Measurements from ENCODE around the gene ST13. TPM values are rescaled to one million over a fixed set of nuclear protein-coding genes. Genes with fewer than 3 reads are reported as not detected.
A peak's percentile ranks its signal among the peaks of the same experiment; 100 is the strongest.

The ST13 gene
- 121 and 255 TPM in 2 replicates for total RNA-seq (2014; rRNA removed; shearing (Covaris generic))
- total RNA-seq (2022), result 223 and 225 TPM in 2 replicates
- percentile 85 among the genes with signal in this experiment for Bru-seq, nascent RNA
- percentile 95 among the genes with signal in this experiment for BruChase-seq, experiment 1, labeled RNA remaining after a 6-hour chase
- BruChase-seq, experiment 2, labeled RNA remaining after a 2-hour chase, result percentile 90 among the genes with signal in this experiment
- long read RNA-seq, transcript ST13-201 (12 exons, 3,595 nt), result major isoform, 270 of 300 reads
- long read RNA-seq, partial matches to known transcripts, result 15 of 300 reads
- long read RNA-seq, other reads (novel, unspliced or antisense), result 15 of 300 reads

GRCh38 chr22:40856513-40857308, at the start of gene ST13, which contains the start of gene XPNPEP3:
TSS of gene ST13 (minus strand) at chr22:40856639. CDS start at chr22:40856540, 99 bp downstream.
TSS of gene XPNPEP3 (plus strand) at chr22:40857148. CDS start at chr22:40857182, 34 bp downstream.
- peak within 1 kb of the TSS; percentile 95 for H3K4me3 ChIP-seq (ENCODE audit: low read depth, low read length, poor library complexity, severe bottlenecking)
- BruUV-seq (replicated peaks), result no TSS peak
- peak within 1 kb of the TSS; percentile 90 for H3K4me2 ChIP-seq (ENCODE audit: low read length)
- H3K27ac ChIP-seq (ENCODE audit: low read depth, low read length, poor library complexity, severe bottlenecking), result peak within 1 kb of the TSS; percentile 85
- ChIA-PET CTCF (ENCODE audit: unreplicated experiment) (interaction anchor here (0.6 to 1.1 kb wide), 3 partner anchors 10 to 1457 kb away, joined by 3 to 5 read pairs (median 3); partner anchors contain the start of gene TAB1), POLR2A (interaction anchor here (0.6 to 2.4 kb wide), 8 partner anchors 10 to 443 kb away, joined by 3 to 12 read pairs (median 4); no protein-coding TSS in a partner anchor)
- H3K4me1 ChIP-seq (ENCODE audit: insufficient read depth, low read length, poor library complexity, severe bottlenecking), result peaks cover 39% of the 10 kb centered on the region
- intact Hi-C loops (cut with micrococcal nuclease; ENCODE audit: unreplicated experiment), result loop anchor here (2.0 to 5.0 kb wide), 3 partner anchors 38 to 340 kb away; partner anchors contain the start of genes EP300 and SLC25A17
- H3K9me2 ChIP-seq (ENCODE audit: insufficient read depth, low read length), result no peaks in the 10 kb centered on the region
- no peak for TF ChIP-seq EZH2phosphoT487 (IDR thresholded peaks at IDR 0.05; ENCODE audit: borderline replicate concordance, low read depth, low read length)
- peak; percentile 57; the same call in 1 of the 2 replicates for TF ChIP-seq CTCF (conservative IDR thresholded peaks at IDR 0.05; ENCODE audit: low read length)
- H3K9me3 ChIP-seq (ENCODE audit: low read length), result no peaks in the 10 kb centered on the region
- peaks cover 35% of the 10 kb centered on the region for H4K20me1 ChIP-seq (ENCODE audit: insufficient read depth, low read length)
- peaks cover 93% of the 10 kb centered on the region for H3K79me2 ChIP-seq (ENCODE audit: insufficient read depth, low read depth, low read length)
- peak within 1 kb of the TSS; percentile 87 for H2AFZ ChIP-seq (ENCODE audit: low read length)
- H3K36me3 ChIP-seq (ENCODE audit: insufficient read depth, low read length), result peaks cover 44% of the 10 kb centered on the region
- peak; percentile 96 for DNase-seq (ENCODE audit: low spot score)

GRCh38 chr22:40904101-40904500, 47.7 kb upstream of the ST13 start:
- POLR2A ChIA-PET, result interaction anchor here (0.7 kb wide), 2 partner anchors 171 to 259 kb away, joined by 3 read pairs; no protein-coding TSS in a partner anchor
- CTCF ChIA-PET (ENCODE audit: unreplicated experiment), result no interaction called here
- H3K36me3 ChIP-seq (ENCODE audit: insufficient read depth, low read length), result peaks cover 13% of the 10 kb centered on the region
- H3K4me1 ChIP-seq (ENCODE audit: insufficient read depth, low read length, poor library complexity, severe bottlenecking), result no peaks in the 10 kb centered on the region
- no peaks in the 10 kb centered on the region for H3K9me3 ChIP-seq (ENCODE audit: low read length)
- no peak overlapping the region for H2AFZ ChIP-seq (ENCODE audit: low read length)
- no peak overlapping the region for H3K4me2 ChIP-seq (ENCODE audit: low read length)
- BruUV-seq (replicated peaks), result no TSS peak
- no peak for DNase-seq (ENCODE audit: low spot score)
- H3K79me2 ChIP-seq (ENCODE audit: insufficient read depth, low read depth, low read length), result no peaks in the 10 kb centered on the region
- TF ChIP-seq CTCF (conservative IDR thresholded peaks at IDR 0.05; ENCODE audit: low read length) (no peak), EZH2phosphoT487 (IDR thresholded peaks at IDR 0.05; ENCODE audit: borderline replicate concordance, low read depth, low read length) (no peak)
- intact Hi-C loops (cut with micrococcal nuclease; ENCODE audit: unreplicated experiment), result no loop called here
- no peaks in the 10 kb centered on the region for H3K9me2 ChIP-seq (ENCODE audit: insufficient read depth, low read length)
- H4K20me1 ChIP-seq (ENCODE audit: insufficient read depth, low read length), result no peaks in the 10 kb centered on the region
- H3K27ac ChIP-seq (ENCODE audit: low read depth, low read length, poor library complexity, severe bottlenecking), result no peak overlapping the region
- H3K4me3 ChIP-seq (ENCODE audit: low read depth, low read length, poor library complexity, severe bottlenecking), result no peak overlapping the region
